GM21423 (cell line): ENCODE measurements around the gene SLC39A11.
"Not testable (repeated sequence)": the region's sequence is repeated elsewhere in the genome, so short reads cannot be mapped to it uniquely, and the experiment has no call there.

ENCODE experiments used
- ATAC-seq: cut with Tn5 transposase; IDR thresholded peaks from one replicate; pipeline ENCODE4 v1.9.1; 2021; ENCODE audit warnings: mild to moderate bottlenecking, moderate library complexity; ENCODE audit not compliant: unreplicated experiment

SLC39A11 gene

GRCh38 chr17:72954579-72954978 is 137.9 kb downstream of the SLC39A11 start:
- ATAC-seq, result no peak

GRCh38 chr17:72953621-72954020 is 138.9 kb downstream of the SLC39A11 start:
- no peak for ATAC-seq

- no peak for ATAC-seq
Observed at GRCh38 chr17:72952641-72953315, 139.7 kb downstream of the SLC39A11 start.

GRCh38 chr17:72952220-72952619 is 140.3 kb downstream of the SLC39A11 start:
- ATAC-seq, result no peak

GRCh38 chr17:72950242-72950931 is 142.1 kb downstream of the SLC39A11 start:
- no peak for ATAC-seq

- no peak for ATAC-seq
Observed at GRCh38 chr17:72948115-72948514, 144.4 kb downstream of the SLC39A11 start.

- ATAC-seq, result no peak
Observed at GRCh38 chr17:72947475-72947874, 145.0 kb downstream of the SLC39A11 start.

GRCh38 chr17:72946696-72947095 is 145.8 kb downstream of the SLC39A11 start:
- ATAC-seq, result no peak

GRCh38 chr17:72946156-72946555 is 146.3 kb downstream of the SLC39A11 start:
- ATAC-seq, result no peak

GRCh38 chr17:72945473-72945872 is 147.0 kb downstream of the SLC39A11 start:
- ATAC-seq, result no peak

- no peak for ATAC-seq
Observed at GRCh38 chr17:72943826-72944689, 148.4 kb downstream of the SLC39A11 start.

GRCh38 chr17:72942579-72942978 is 149.9 kb downstream of the SLC39A11 start:
- no peak for ATAC-seq

- no peak for ATAC-seq
Observed at GRCh38 chr17:72940496-72940895, 152.0 kb downstream of the SLC39A11 start.

GRCh38 chr17:72938482-72938881 is 154.0 kb downstream of the SLC39A11 start:
- ATAC-seq, result no peak

GRCh38 chr17:72937707-72938106 is 154.8 kb downstream of the SLC39A11 start:
- no peak for ATAC-seq

GRCh38 chr17:72937254-72937653 is 155.2 kb downstream of the SLC39A11 start:
- not testable (repeated sequence) for ATAC-seq

GRCh38 chr17:72935984-72936383 is 156.5 kb downstream of the SLC39A11 start:
- ATAC-seq, result no peak

GRCh38 chr17:72934927-72935326 is 157.6 kb downstream of the SLC39A11 start:
- ATAC-seq, result no peak

- ATAC-seq, result peak; percentile 54
Observed at GRCh38 chr17:72931635-72932034, 160.9 kb downstream of the SLC39A11 start.

- no peak for ATAC-seq
Observed at GRCh38 chr17:72931163-72931562, 161.3 kb downstream of the SLC39A11 start.

GRCh38 chr17:72930031-72930430 is 162.5 kb downstream of the SLC39A11 start:
- no peak for ATAC-seq
